IMR-90 (cell line): ENCODE data around the gene FADS2. TPM values are rescaled to one million over a fixed set of nuclear protein-coding genes. Genes with fewer than 3 reads are reported as not detected.

Experiments
- ATAC-seq: fragments of 200-7000 bp; cut with Tn5 transposase; 2 replicates; pipeline ENCODE4 v1.9.1; 2020; ENCODE audit warnings: low read depth, mild to moderate bottlenecking, moderate library complexity
- BruUV-seq: library from RNA; stranded (reverse); fragments of 400-500 nt; replicated peaks from 2 replicates; lab custom pipeline; 2021; lab: Mats Ljungman, UMichigan
- CTCF ChIA-PET: fragments of 300-600 bp; formaldehyde crosslinking; extraction: SDS; loops from one replicate; lab custom pipeline; 2021; ENCODE audit warnings: antibody characterized with exemption; lab: Yijun Ruan, JAX
- POLR2A ChIA-PET: fragments of 300-600 bp; sonication (Branson Sonifier 250); formaldehyde crosslinking; loops from one replicate; lab custom pipeline; 2022; ENCODE audit warnings: antibody characterized with exemption; ENCODE audit not compliant: unreplicated experiment; lab: Charles Lee
- DNase-seq: peaks from one replicate; pipeline ENCODE4 v3.0.0; 2013
- H2AFZ ChIP-seq: replicated peaks from 2 replicates; pipeline ENCODE3; 2013; ENCODE audit warnings: low read length, mild to moderate bottlenecking; ENCODE audit not compliant: poor library complexity
- H2AK5ac ChIP-seq: 2 replicates; pipeline ENCODE4 v1.6.1; 2013; ENCODE audit warnings: low read depth, low read length, inconsistent platforms
- H2AK9ac ChIP-seq: replicated peaks from 2 replicates; pipeline ENCODE3; 2013; ENCODE audit warnings: mild to moderate bottlenecking, low read depth, low read length, moderate library complexity; ENCODE audit not compliant: poor library complexity
- H2BK120ac ChIP-seq: 2 replicates; pipeline ENCODE4 v1.6.1; 2013; ENCODE audit warnings: low read depth, low read length, inconsistent platforms
- H2BK15ac ChIP-seq: 3 replicates; pipeline ENCODE4 v1.6.1; 2013; ENCODE audit warnings: low read depth, low read length, inconsistent platforms
- H2BK20ac ChIP-seq: 2 replicates; pipeline ENCODE4 v1.6.1; 2013; ENCODE audit warnings: low read depth, mild to moderate bottlenecking, inconsistent platforms, low read length, moderate library complexity
- H2BK5ac ChIP-seq: 2 replicates; pipeline ENCODE4 v1.6.1; 2013; ENCODE audit warnings: mild to moderate bottlenecking, low read depth, low read length, inconsistent platforms; ENCODE audit not compliant: poor library complexity, severe bottlenecking
- H3K14ac ChIP-seq: replicated peaks from 2 replicates; pipeline ENCODE4 v1.6.1; 2013; ENCODE audit warnings: low read depth, low read length, inconsistent platforms
- H3K18ac ChIP-seq: 2 replicates; pipeline ENCODE4 v1.6.1; 2013; ENCODE audit warnings: low read depth, low read length, control low read depth
- H3K23ac ChIP-seq: 2 replicates; pipeline ENCODE4 v1.6.1; 2013; ENCODE audit warnings: low read depth, low read length, inconsistent platforms
- H3K27ac ChIP-seq: 2 replicates; pipeline ENCODE4 v1.5.1; 2013; ENCODE audit warnings: mild to moderate bottlenecking, control low read depth, low read length; ENCODE audit not compliant: insufficient read depth
- H3K27me3 ChIP-seq: 2 replicates; pipeline ENCODE4 v1.6.1; 2013; ENCODE audit warnings: low read length; ENCODE audit not compliant: control insufficient read depth, insufficient read depth
- H3K36me3 ChIP-seq: 2 replicates; pipeline ENCODE4 v1.6.1; 2013; ENCODE audit warnings: low read length, mixed read lengths; ENCODE audit not compliant: control insufficient read depth, insufficient read depth
- H3K4ac ChIP-seq: 2 replicates; pipeline ENCODE4 v1.6.1; 2013; ENCODE audit warnings: low read depth, low read length, inconsistent platforms
- H3K4me1 ChIP-seq: 2 replicates; pipeline ENCODE4 v1.6.1; 2013; ENCODE audit warnings: low read length, mixed read lengths; ENCODE audit not compliant: control insufficient read depth, insufficient read depth
- H3K4me2 ChIP-seq: 2 replicates; pipeline ENCODE4 v1.6.1; 2013; ENCODE audit warnings: low read depth, mild to moderate bottlenecking, control low read depth, low read length, moderate library complexity
- H3K4me3 ChIP-seq: 2 replicates; pipeline ENCODE4 v1.5.1; 2013; ENCODE audit warnings: low read depth, mild to moderate bottlenecking, control low read depth, low read length, moderate library complexity; ENCODE audit not compliant: insufficient read depth
- H3K56ac ChIP-seq: 2 replicates; pipeline ENCODE4 v1.6.1; 2013; ENCODE audit warnings: low read length, inconsistent platforms; ENCODE audit not compliant: insufficient read depth; ENCODE audit errors: extremely low read depth
- H3K79me1 ChIP-seq, 2 experiments: 2 replicates each; pipeline ENCODE4 v1.6.1; 2013; ENCODE audit warnings: low read length in 2 of 2, inconsistent platforms in 1 of 2, low read depth in 1 of 2
- H3K9ac ChIP-seq: 2 replicates; pipeline ENCODE4 v1.6.1; 2013; ENCODE audit warnings: low read depth, low read length, control low read depth
- H3K9me1 ChIP-seq: 2 replicates; pipeline ENCODE4 v1.6.1; 2013; ENCODE audit warnings: low read length, inconsistent platforms; ENCODE audit not compliant: insufficient read depth
- H3K9me3 ChIP-seq: 2 replicates; pipeline ENCODE4 v1.6.1; 2013; ENCODE audit warnings: low read length; ENCODE audit not compliant: control insufficient read depth, insufficient read depth
- H4K20me1 ChIP-seq: 2 replicates; pipeline ENCODE4 v1.6.1; 2013; ENCODE audit warnings: low read length, inconsistent platforms; ENCODE audit not compliant: insufficient read depth
- H4K5ac ChIP-seq: 2 replicates; pipeline ENCODE4 v1.6.1; 2013; ENCODE audit warnings: mild to moderate bottlenecking, low read depth, low read length, control low read depth
- H4K8ac ChIP-seq, 2 experiments: 2 replicates each; pipeline ENCODE4 v1.6.1; 2013; ENCODE audit warnings: low read depth in 2 of 2, low read length in 2 of 2, control low read depth in 1 of 2, inconsistent platforms in 1 of 2
- H4K91ac ChIP-seq: 2 replicates; pipeline ENCODE4 v1.6.1; 2013; ENCODE audit warnings: low read depth, low read length, inconsistent platforms; ENCODE audit not compliant: insufficient read depth
- BHLHE40 ChIP-seq: fragments of 150-350 bp; IDR thresholded peaks from 2 replicates; pipeline ENCODE4 v1.6.1; 2016; ENCODE audit warnings: mild to moderate bottlenecking, low read depth, low read length
- CEBPB ChIP-seq: IDR thresholded peaks from 2 replicates; pipeline ENCODE4 v1.6.1; 2012; ENCODE audit warnings: low read depth, low read length, improper control_type of control experiment
- FOS ChIP-seq: fragments of 150-350 bp; IDR thresholded peaks from 2 replicates; pipeline ENCODE4 v1.6.1; 2016; ENCODE audit warnings: low read depth, low read length
- MAFK ChIP-seq: IDR thresholded peaks from 2 replicates; pipeline ENCODE4 v1.6.1; 2012; ENCODE audit warnings: low read depth, low read length, improper control_type of control experiment
- MAZ ChIP-seq: IDR thresholded peaks from 2 replicates; pipeline ENCODE4 v1.6.1; 2012; ENCODE audit warnings: low read depth, mild to moderate bottlenecking, low read length, improper control_type of control experiment, moderate library complexity, borderline replicate concordance
- RAD21 ChIP-seq: IDR thresholded peaks from 2 replicates; pipeline ENCODE4 v1.6.1; 2012; ENCODE audit warnings: low read length, improper control_type of control experiment
- RCOR1 ChIP-seq: IDR thresholded peaks from 2 replicates; pipeline ENCODE4 v1.6.1; 2012; ENCODE audit warnings: mild to moderate bottlenecking, low read length, improper control_type of control experiment; ENCODE audit not compliant: insufficient replicate concordance
- SMC3 ChIP-seq: fragments of 150-350 bp; IDR thresholded peaks from 2 replicates; pipeline ENCODE4 v1.6.1; 2016; ENCODE audit warnings: low read depth, mild to moderate bottlenecking, antibody characterized with exemption, low read length, moderate library complexity
- WGBS, 2 experiments: methylation state at CpG; one replicate each; pipeline versions ENCODE4 v1.1.5 to v1.1.7; 2013; ENCODE audit warnings: missing lambda C conversion rate in 2 of 2; ENCODE audit not compliant: insufficient read length in 1 of 2; ENCODE audit errors: extremely low coverage in 2 of 2; 5-methylcytosine and 5-hydroxymethylcytosine counted together
- dilution Hi-C: fragments of 300-500 bp; cut with HindIII; formaldehyde crosslinking; loops from one replicate; pipeline ENCODE4 v1.14.3; 2018; ENCODE audit warnings: low sequenced_read_pairs; ENCODE audit not compliant: unreplicated experiment
- in situ Hi-C: fragments of 300-500 bp; cut with MboI; formaldehyde crosslinking; loops from 3 replicates; pipeline ENCODE4 v1.14.3; 2019; ENCODE audit warnings: low sequenced_read_pairs, inconsistent platforms, mixed read lengths
- intact Hi-C: fragments of 100-400 bp; cut with micrococcal nuclease; formaldehyde crosslinking; loops from 2 replicates; pipeline ENCODE4 v1.10.0; 2022
- polyA plus RNA-seq, 3 experiments: library from polyadenylated mRNA; depleted of rRNA; stranded (reverse); fragments of >200 nt; gene quantifications; 2 replicates each; pipeline ENCODE4 v1.2.3, GENCODE V29; 2012; ENCODE audit warnings: low replicate concordance in 1 of 3
- total RNA-seq: library from RNA; depleted of rRNA; stranded (reverse); fragments of >200 nt; gene quantifications from 2 replicates; pipeline ENCODE4 v1.2.3, GENCODE V29; 2012
- TF ChIP-seq, protein P1 (sequence below): conservative IDR thresholded peaks from 2 replicates; pipeline ENCODE4 v1.5.1; 2012; ENCODE audit warnings: mild to moderate bottlenecking, low read depth, low read length, improper control_type of control experiment
- TF ChIP-seq, protein P2 (sequence below): fragments of 150-350 bp; IDR thresholded peaks from 2 replicates; pipeline ENCODE4 v1.6.1; 2017; ENCODE audit warnings: mild to moderate bottlenecking, antibody characterized with exemption, low read length, low read depth

Gene FADS2
- total and polyA plus RNA-seq, 2 of the 4 experiments (the other 2 are of a cell fraction): 33.3 to 88.4 TPM

DNA sequence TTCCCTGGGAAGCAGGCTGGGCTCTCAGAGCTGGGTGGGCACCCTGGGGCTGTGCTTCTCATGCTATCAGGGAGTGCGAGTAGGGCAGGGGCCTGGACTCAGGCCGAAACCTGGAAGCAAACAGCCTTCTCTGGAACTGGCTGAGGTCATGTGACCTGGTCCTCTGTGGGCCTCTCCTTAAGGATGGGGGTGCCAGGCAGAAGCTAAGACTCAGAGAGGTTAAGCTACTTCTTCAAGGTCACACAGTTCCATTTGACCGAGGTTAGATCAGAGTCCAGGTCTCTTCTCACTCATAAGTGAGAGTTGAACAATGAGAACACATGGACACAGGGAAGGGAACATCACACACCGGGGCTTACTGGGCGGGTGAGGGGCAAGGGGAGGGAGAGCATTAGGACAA lies 55.8 kb downstream of the FADS2 start:
- CTCF ChIA-PET: no interaction called here
- ATAC-seq: no peak
- WGBS, 2 experiments: no CpG with 5 or more reads among the region's 5 CpGs

More for the DNA sequence above, 55.8 kb downstream of the FADS2 start:
- Histone ChIP-seq H2AK9ac (no peak overlapping the region), H3K9me3 (peaks cover 3% of the 10 kb centered on the region; the same call in 1 of the 2 replicates), H2AFZ (no peak overlapping the region), H3K56ac (no peak overlapping the region), H2BK20ac (no peak overlapping the region), H2BK120ac (no peak overlapping the region), H4K5ac (no peak overlapping the region), H3K36me3 (peaks cover 7% of the 10 kb centered on the region), H3K4me2 (no peak overlapping the region), H2AK5ac (no peak overlapping the region), H3K9me1 (peaks cover 28% of the 10 kb centered on the region), H3K14ac (no peak overlapping the region), H4K91ac (no peak overlapping the region), H3K18ac (no peak overlapping the region), H4K20me1 (peaks cover 23% of the 10 kb centered on the region; the same call in 1 of the 2 replicates), H3K9ac (no peak overlapping the region), H3K79me1 (peaks cover 28 to 78% of the 10 kb centered on the region in 2 experiments), H3K23ac (no peak overlapping the region), H3K27me3 (no peaks in the 10 kb centered on the region), H3K4me1 (peaks cover 15% of the 10 kb centered on the region), H3K4me3 (no peak overlapping the region), H2BK15ac (no peak overlapping the region), H3K4ac (no peak overlapping the region), H3K27ac (no peak overlapping the region), H2BK5ac (no peak overlapping the region), H4K8ac (no peak overlapping the region)
- DNase-seq: no peak
- POLR2A ChIA-PET: interaction anchor here (1.1 kb wide), 1 partner anchor 66 kb away, joined by 4 read pairs; no protein-coding TSS in a partner anchor
- no peak for TF ChIP-seq RAD21
- no peak for TF ChIP-seq MAZ
- no peak for TF ChIP-seq FOS
- TF ChIP-seq, protein P1, sequence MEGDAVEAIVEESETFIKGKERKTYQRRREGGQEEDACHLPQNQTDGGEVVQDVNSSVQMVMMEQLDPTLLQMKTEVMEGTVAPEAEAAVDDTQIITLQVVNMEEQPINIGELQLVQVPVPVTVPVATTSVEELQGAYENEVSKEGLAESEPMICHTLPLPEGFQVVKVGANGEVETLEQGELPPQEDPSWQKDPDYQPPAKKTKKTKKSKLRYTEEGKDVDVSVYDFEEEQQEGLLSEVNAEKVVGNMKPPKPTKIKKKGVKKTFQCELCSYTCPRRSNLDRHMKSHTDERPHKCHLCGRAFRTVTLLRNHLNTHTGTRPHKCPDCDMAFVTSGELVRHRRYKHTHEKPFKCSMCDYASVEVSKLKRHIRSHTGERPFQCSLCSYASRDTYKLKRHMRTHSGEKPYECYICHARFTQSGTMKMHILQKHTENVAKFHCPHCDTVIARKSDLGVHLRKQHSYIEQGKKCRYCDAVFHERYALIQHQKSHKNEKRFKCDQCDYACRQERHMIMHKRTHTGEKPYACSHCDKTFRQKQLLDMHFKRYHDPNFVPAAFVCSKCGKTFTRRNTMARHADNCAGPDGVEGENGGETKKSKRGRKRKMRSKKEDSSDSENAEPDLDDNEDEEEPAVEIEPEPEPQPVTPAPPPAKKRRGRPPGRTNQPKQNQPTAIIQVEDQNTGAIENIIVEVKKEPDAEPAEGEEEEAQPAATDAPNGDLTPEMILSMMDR: no peak
- no peak for TF ChIP-seq SMC3
- TF ChIP-seq, protein P2, sequence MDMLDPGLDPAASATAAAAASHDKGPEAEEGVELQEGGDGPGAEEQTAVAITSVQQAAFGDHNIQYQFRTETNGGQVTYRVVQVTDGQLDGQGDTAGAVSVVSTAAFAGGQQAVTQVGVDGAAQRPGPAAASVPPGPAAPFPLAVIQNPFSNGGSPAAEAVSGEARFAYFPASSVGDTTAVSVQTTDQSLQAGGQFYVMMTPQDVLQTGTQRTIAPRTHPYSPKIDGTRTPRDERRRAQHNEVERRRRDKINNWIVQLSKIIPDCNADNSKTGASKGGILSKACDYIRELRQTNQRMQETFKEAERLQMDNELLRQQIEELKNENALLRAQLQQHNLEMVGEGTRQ: no peak
- TF ChIP-seq CEBPB: no peak
- TF ChIP-seq MAFK: no peak
- TF ChIP-seq BHLHE40: no peak
- TF ChIP-seq RCOR1: no peak
- no TSS peak for BruUV-seq
- intact Hi-C loops: no loop called here
- dilution Hi-C loops: no loop called here
- in situ Hi-C loops: no loop called here
